MCF 10A (cell line): ENCODE measurements around the gene GNB1. TPM values are rescaled to one million over a fixed set of nuclear protein-coding genes. Genes with fewer than 3 reads are reported as not detected.

Experiments
- BruUV-seq: library from RNA; stranded (reverse); fragments of 400-500 nt; replicated peaks from 2 replicates; lab custom pipeline; 2021; lab: Mats Ljungman, UMichigan
- CTCF ChIA-PET: fragments of 300-600 bp; sonication (Branson Sonifier 250); formaldehyde crosslinking; extraction: SDS; loops from one replicate; lab custom pipeline; 2021; ENCODE audit warnings: antibody characterized with exemption, inconsistent platforms; lab: Yijun Ruan, JAX
- POLR2A ChIA-PET: fragments of 300-600, 350-650 bp; sonication (Branson Sonifier 250); formaldehyde crosslinking; extraction: SDS; loops from one replicate; lab custom pipeline; 2020; ENCODE audit warnings: antibody characterized with exemption, inconsistent platforms; lab: Yijun Ruan, JAX
- DNase-seq: peaks from one replicate; pipeline ENCODE4 v3.0.0-alpha.2; 2018; ENCODE audit not compliant: unreplicated experiment
- H3K27ac Mint-ChIP-seq: one replicate; pipeline ENCODE4 v1.8.0; 2022; ENCODE audit warnings: mild to moderate bottlenecking, low read depth, mixed read lengths; ENCODE audit not compliant: unreplicated experiment
- H3K27me3 Mint-ChIP-seq: one replicate; pipeline ENCODE4 v1.8.0; 2022; ENCODE audit warnings: mixed read lengths; ENCODE audit not compliant: insufficient read depth, unreplicated experiment
- H3K36me3 Mint-ChIP-seq: one replicate; pipeline ENCODE4 v1.8.0; 2022; ENCODE audit warnings: mild to moderate bottlenecking, moderate library complexity, mixed read lengths; ENCODE audit not compliant: insufficient read depth, unreplicated experiment
- H3K4me1 Mint-ChIP-seq: one replicate; pipeline ENCODE4 v1.8.0; 2022; ENCODE audit warnings: mixed read lengths; ENCODE audit not compliant: insufficient read depth, unreplicated experiment
- H3K4me3 Mint-ChIP-seq: one replicate; pipeline ENCODE4 v1.8.0; 2022; ENCODE audit warnings: mild to moderate bottlenecking, moderate library complexity, mixed read lengths; ENCODE audit not compliant: unreplicated experiment
- H3K9me3 Mint-ChIP-seq: one replicate; pipeline ENCODE4 v1.8.0; 2022; ENCODE audit warnings: mixed read lengths; ENCODE audit not compliant: unreplicated experiment
- intact Hi-C: fragments of 100-400 bp; cut with micrococcal nuclease; formaldehyde crosslinking; loops from 2 replicates; pipeline ENCODE4 v1.14.1; 2022
- total RNA-seq: library from RNA; stranded (reverse); gene quantifications from 2 replicates; pipeline ENCODE4 v1.2.3, GENCODE V29; 2022
- TF ChIP-seq, protein P1 (sequence below): fragments of 200-600 bp; IDR thresholded peaks from one replicate; pipeline ENCODE4 v1.8.0; 2022; ENCODE audit warnings: antibody characterized with exemption, mild to moderate bottlenecking; ENCODE audit not compliant: unreplicated experiment

GNB1 gene
- total RNA-seq, 1 experiment from 2014 or later = 430 TPM

DNA sequence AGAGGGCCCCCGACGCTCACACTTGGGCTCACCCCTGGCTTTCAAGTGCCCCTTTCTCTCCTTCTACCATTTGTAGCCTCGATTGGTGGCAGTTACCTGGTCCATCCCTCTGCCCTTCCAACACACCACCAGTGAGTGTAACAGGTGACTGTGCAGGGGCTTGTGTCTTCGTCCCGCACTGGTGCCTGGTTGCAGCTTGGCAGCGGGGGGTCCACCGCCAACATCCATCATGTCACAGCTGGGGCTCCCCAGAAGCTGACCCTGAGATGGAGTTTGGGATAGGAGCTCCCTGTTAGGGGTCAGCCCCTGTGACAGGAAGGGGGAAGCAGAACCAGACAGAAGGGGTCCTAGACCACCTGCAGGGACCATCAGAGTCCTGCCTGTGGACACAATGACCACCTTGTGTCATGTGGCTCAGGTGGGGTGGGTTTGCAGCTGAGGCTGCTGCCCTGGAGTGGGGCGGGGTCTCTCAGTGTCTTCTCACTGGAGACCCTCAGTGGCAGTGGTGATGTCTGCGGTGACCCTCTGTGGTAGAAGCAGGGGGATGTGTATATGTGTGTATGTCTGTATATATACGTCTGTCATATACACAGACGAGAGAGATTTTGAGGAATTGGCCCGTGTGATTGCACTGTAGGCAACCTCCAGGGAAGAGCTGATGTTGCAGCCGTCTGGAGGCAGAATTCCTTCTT lies 20.6 kb upstream of the GNB1 start:
- Mint-ChIP-seq H3K9me3 (no peaks in the 10 kb centered on the region), H3K4me1 (peaks cover 6% of the 10 kb centered on the region), H3K27me3 (no peaks in the 10 kb centered on the region), H3K36me3 (no peaks in the 10 kb centered on the region), H3K4me3 (no peak overlapping the region), H3K27ac (no peak overlapping the region)
- no peak for DNase-seq
- intact Hi-C loops = no loop called here
- CTCF ChIA-PET = no interaction called here
- TF ChIP-seq, protein P1, sequence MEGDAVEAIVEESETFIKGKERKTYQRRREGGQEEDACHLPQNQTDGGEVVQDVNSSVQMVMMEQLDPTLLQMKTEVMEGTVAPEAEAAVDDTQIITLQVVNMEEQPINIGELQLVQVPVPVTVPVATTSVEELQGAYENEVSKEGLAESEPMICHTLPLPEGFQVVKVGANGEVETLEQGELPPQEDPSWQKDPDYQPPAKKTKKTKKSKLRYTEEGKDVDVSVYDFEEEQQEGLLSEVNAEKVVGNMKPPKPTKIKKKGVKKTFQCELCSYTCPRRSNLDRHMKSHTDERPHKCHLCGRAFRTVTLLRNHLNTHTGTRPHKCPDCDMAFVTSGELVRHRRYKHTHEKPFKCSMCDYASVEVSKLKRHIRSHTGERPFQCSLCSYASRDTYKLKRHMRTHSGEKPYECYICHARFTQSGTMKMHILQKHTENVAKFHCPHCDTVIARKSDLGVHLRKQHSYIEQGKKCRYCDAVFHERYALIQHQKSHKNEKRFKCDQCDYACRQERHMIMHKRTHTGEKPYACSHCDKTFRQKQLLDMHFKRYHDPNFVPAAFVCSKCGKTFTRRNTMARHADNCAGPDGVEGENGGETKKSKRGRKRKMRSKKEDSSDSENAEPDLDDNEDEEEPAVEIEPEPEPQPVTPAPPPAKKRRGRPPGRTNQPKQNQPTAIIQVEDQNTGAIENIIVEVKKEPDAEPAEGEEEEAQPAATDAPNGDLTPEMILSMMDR = no peak
- no TSS peak for BruUV-seq
- POLR2A ChIA-PET = no interaction called here

DNA sequence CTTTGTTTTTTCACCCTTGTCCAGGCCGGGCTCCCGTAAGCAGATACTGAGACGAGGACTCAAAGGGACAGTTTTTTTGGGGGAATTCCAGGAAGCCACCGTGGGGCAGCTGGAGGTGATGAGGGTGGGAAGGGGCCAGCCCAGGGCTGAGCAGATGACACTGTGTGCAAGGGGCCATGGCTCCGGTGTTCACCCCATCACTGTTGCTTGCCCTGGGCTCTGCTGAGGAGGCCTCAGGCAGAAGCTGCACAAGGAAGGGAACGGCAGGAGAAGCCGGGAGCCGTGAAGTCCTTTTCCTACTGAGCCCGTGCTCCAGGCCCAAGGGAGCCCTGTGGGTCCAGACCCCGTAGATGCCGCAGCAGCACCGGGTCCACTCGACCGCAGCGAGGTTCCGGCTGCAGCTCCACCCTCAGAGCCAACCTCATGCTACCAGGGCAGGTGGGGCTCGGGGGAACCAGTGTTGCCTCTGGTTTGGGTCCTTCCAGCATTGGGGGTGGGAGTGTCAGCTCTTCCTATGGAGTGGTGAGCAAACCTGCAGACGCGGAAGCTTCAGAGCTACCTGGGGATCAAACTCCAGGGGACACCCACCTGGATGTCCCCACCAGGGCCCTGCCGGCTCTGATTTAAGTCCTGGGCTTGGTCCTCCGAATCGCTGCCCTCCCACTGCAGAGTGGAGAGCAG lies 19.9 kb upstream of the GNB1 start:
- peak overlapping the region; percentile 35 for H3K27ac Mint-ChIP-seq
- ChIA-PET CTCF (interaction anchor here (1.6 kb wide), 1 partner anchor 131 kb away, joined by 4 read pairs; no protein-coding TSS in a partner anchor), POLR2A (no interaction called here)
- no peaks in the 10 kb centered on the region for H3K27me3 Mint-ChIP-seq
- H3K4me1 Mint-ChIP-seq = peaks cover 13% of the 10 kb centered on the region
- TF ChIP-seq, protein P1 = no peak
- intact Hi-C loops = no loop called here
- peaks cover 4% of the 10 kb centered on the region for H3K36me3 Mint-ChIP-seq
- DNase-seq = no peak
- BruUV-seq = no TSS peak
- H3K4me3 Mint-ChIP-seq = peak overlapping the region; percentile 69
- no peaks in the 10 kb centered on the region for H3K9me3 Mint-ChIP-seq

DNA sequence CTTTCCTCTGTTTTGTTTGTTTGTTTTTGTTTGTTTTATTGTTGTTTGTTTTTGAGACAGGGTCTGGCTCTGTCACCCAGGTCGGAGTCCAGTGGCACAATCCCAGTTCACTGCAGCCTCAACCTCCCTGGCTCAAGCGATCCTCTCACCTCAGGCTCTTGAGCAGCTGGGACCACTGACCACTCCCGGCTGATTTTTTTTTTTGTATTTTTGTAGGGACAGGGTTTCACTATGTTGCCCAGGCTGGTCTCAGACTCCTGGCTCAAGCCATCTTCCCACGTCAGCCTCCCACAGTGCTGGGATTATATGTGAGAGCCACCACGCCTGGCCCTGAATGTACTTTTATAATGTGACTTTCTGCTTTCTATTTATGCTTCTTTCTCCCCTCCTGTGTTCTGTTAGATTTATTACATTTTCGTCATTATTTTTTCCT lies 19.2 kb upstream of the GNB1 start:
- BruUV-seq = no TSS peak
- intact Hi-C loops = no loop called here
- H3K27ac Mint-ChIP-seq = peak overlapping the region; percentile 35

DNA sequence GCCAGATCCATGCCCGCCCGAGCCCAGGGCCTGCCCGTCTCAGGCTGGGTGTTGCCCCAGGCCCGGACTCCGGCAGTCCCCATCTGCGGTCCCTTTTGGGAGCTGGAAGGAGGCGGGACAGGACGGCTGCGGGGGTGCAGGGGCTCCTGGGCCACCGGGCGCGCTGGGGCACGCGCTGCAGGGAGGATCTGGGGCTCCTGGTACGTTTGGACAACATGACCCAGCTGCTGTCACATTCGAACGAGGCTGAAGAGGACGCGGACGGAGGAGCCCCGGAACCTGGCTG lies 17.6 kb upstream of the GNB1 start:
- ChIA-PET POLR2A (interaction anchor here (0.7 to 5.2 kb wide), 9 partner anchors 12 to 326 kb away, joined by 3 to 42 read pairs (median 5); partner anchors contain the start of gene NADK), CTCF (interaction anchor here (0.5 to 4.6 kb wide), 17 partner anchors 10 to 222 kb away, joined by 3 to 35 read pairs (median 4); no protein-coding TSS in a partner anchor)
- peak overlapping the region; percentile 78 for H3K27ac Mint-ChIP-seq
- DNase-seq = no peak
- intact Hi-C loops = no loop called here
- no peaks in the 10 kb centered on the region for H3K9me3 Mint-ChIP-seq
- H3K4me1 Mint-ChIP-seq = peaks cover 13% of the 10 kb centered on the region
- TSS peak; percentile 76 for BruUV-seq
- H3K27me3 Mint-ChIP-seq = no peaks in the 10 kb centered on the region
- peaks cover 5% of the 10 kb centered on the region for H3K36me3 Mint-ChIP-seq
- peak overlapping the region; percentile 69 for H3K4me3 Mint-ChIP-seq
- TF ChIP-seq, protein P1 = no peak

More for the DNA sequence above, 19.2 kb upstream of the GNB1 start:
- TF ChIP-seq, protein P1 = no peak
- Mint-ChIP-seq H3K4me1 (peaks cover 13% of the 10 kb centered on the region), H3K4me3 (peak overlapping the region; percentile 69), H3K36me3 (peaks cover 5% of the 10 kb centered on the region), H3K27me3 (no peaks in the 10 kb centered on the region), H3K9me3 (no peaks in the 10 kb centered on the region)
- POLR2A ChIA-PET = interaction anchor here (0.6 to 5.2 kb wide), 12 partner anchors 13 to 324 kb away, joined by 3 to 42 read pairs (median 4); partner anchors contain the start of genes MIB2 and NADK
- no peak for DNase-seq
- CTCF ChIA-PET = interaction anchor here (0.6 to 2.7 kb wide), 6 partner anchors 8 to 130 kb away, joined by 3 to 13 read pairs (median 4); no protein-coding TSS in a partner anchor
